Tibial nerve (tissue), 4 donors: ENCODE measurements around the gene CHCHD10. TPM values are rescaled to one million over a fixed set of nuclear protein-coding genes. Genes with fewer than 3 reads are reported as not detected.
A peak's percentile ranks its signal among the peaks of the same experiment; 100 is the strongest.

Experiments
- DNase-seq, 2 donors: peaks; one replicate each; pipeline ENCODE4 v3.0.0-alpha.2; 2019; ENCODE audit warnings: low spot score in 2 of 2
- H3K27ac ChIP-seq, 4 donors: fragments of 200-600 bp; sonication (generic) in 3 of 4; one replicate each; pipeline ENCODE4 v1.5.1; 2017 to 2019; ENCODE audit warnings: mild to moderate bottlenecking in 1 of 4
- H3K27me3 ChIP-seq, 2 donors: fragments of 200-600 bp; sonication (generic) in 1 of 2; one replicate each; pipeline versions ENCODE4 v1.5.1 to v1.6.0; 2017 to 2019
- H3K36me3 ChIP-seq, 3 donors: fragments of 200-600 bp; sonication (generic); one replicate each; pipeline ENCODE4 v1.5.1; 2018 to 2019
- H3K4me1 ChIP-seq, 4 donors: fragments of 200-600 bp; sonication (generic) in 3 of 4; one replicate each; pipeline ENCODE4 v1.5.1; 2017 to 2019
- H3K4me3 ChIP-seq, 4 donors: fragments of 200-600 bp; sonication (generic) in 3 of 4; one replicate each; pipeline ENCODE4 v1.5.1; 2017 to 2019; ENCODE audit warnings: mild to moderate bottlenecking in 1 of 4, moderate library complexity in 1 of 4
- H3K9me3 ChIP-seq, 4 donors: fragments of 200-600 bp; sonication (generic) in 3 of 4; one replicate each; pipeline ENCODE4 v1.5.1; 2017 to 2019
- CTCF ChIP-seq, 5 experiments: fragments of 200-600 bp in 3 of 5; fragments of 450-650 bp in 2 of 5; sonication (generic) in 3 of 5; IDR thresholded peaks; one replicate each; pipeline ENCODE4 v1.5.1; 2016 to 2019; ENCODE audit warnings: antibody characterized with exemption in 5 of 5, mild to moderate bottlenecking in 3 of 5, moderate library complexity in 2 of 5
- EP300 ChIP-seq, 2 donors: sonication (generic); formaldehyde crosslinking; IDR thresholded peaks; one replicate each; pipeline ENCODE4 v1.6.1; 2017; ENCODE audit warnings: antibody characterized with exemption in 2 of 2, mild to moderate bottlenecking in 1 of 2
- POLR2A ChIP-seq, 2 donors: fragments of 450-650 bp; IDR thresholded peaks; one replicate each; pipeline ENCODE4 v1.6.1; 2017; ENCODE audit warnings: antibody characterized with exemption in 2 of 2, mild to moderate bottlenecking in 2 of 2, moderate library complexity in 2 of 2
- WGBS, 2 donors: methylation state at CpG; one replicate each; pipeline ENCODE4 v1.1.5; 2018; 5-methylcytosine and 5-hydroxymethylcytosine counted together
- total RNA-seq, 4 donors: library from RNA; depleted of rRNA; stranded (reverse); fragments of >200 nt; gene quantifications; one replicate each; pipeline ENCODE4 v1.1.0, GENCODE V29; 2016

Gene CHCHD10
- total RNA-seq, 4 donors from 2014 or later = 3.7 to 14.0 (median 9.6) TPM; not detected in 1

- DNase-seq = no peak
- Histone ChIP-seq H3K4me1 (peaks cover 0 to 58% (median 24%) of the 10 kb centered on the region in 4 donors), H3K36me3 (peaks cover 0 to 8% (median 3%) of the 10 kb centered on the region in 3 donors), H3K27me3 (no peaks in the 10 kb centered on the region), H3K27ac (peak overlapping the region; percentile 95 to 100 (median 98)), H3K9me3 (no peaks in the 10 kb centered on the region), H3K4me3 (peak overlapping the region; percentile 62 to 88 (median 84))
- WGBS, 2 donors = 2 to 4% methylated on average over 5 of the region's 5 CpGs
- TF ChIP-seq POLR2A (IDR thresholded peaks at IDR 0.05) = no peak
- no peak for TF ChIP-seq EP300 (IDR thresholded peaks at IDR 0.05)
- TF ChIP-seq CTCF (IDR thresholded peaks at IDR 0.05) = no peak
These were observed 19.8 kb upstream of the CHCHD10 start for GRCh38 chr22:23787600-23787896.

- Histone ChIP-seq H3K9me3 (no peaks in the 10 kb centered on the region), H3K4me3 (peak within 1 kb of the TSS; percentile 62 to 88 (median 84)), H3K27me3 (no peaks in the 10 kb centered on the region), H3K36me3 (peaks cover 0 to 7% (median 3%) of the 10 kb centered on the region in 3 donors), H3K27ac (peak within 1 kb of the TSS; percentile 95 to 100 (median 98)), H3K4me1 (peaks cover 0 to 57% (median 24%) of the 10 kb centered on the region in 4 donors)
- DNase-seq = peak; percentile 81 to 88
- TF ChIP-seq EP300 (IDR thresholded peaks at IDR 0.05) = peak in 1 of 2 donors; percentile 61
- TF ChIP-seq POLR2A (IDR thresholded peaks at IDR 0.05) = peak; percentile 82 to 83
- peak in 1 of 5 experiments; percentile 45 for TF ChIP-seq CTCF (IDR thresholded peaks at IDR 0.05)
- WGBS, 2 donors = 0% methylated on average over 45 to 58 of the region's 97 CpGs
These were observed 19.2 kb upstream of the CHCHD10 start, which contains the start of gene SMARCB1 for GRCh38 chr22:23786752-23787599. Gene SMARCB1 (plus strand): TSS chr22:23786966. CDS start chr22:23787170, 204 bp downstream.

GRCh38 chr22:23786261-23786710, 18.5 kb upstream of the CHCHD10 start:
- Histone ChIP-seq H3K36me3 (peaks cover 0 to 5% (median 0%) of the 10 kb centered on the region in 3 donors), H3K4me3 (peak overlapping the region in 3 of 4 donors; percentile 62 to 88 (median 82)), H3K4me1 (peaks cover 0 to 57% (median 29%) of the 10 kb centered on the region in 4 donors), H3K27ac (peak overlapping the region; percentile 95 to 100 (median 98)), H3K27me3 (no peaks in the 10 kb centered on the region), H3K9me3 (no peaks in the 10 kb centered on the region)
- DNase-seq = no peak
- 43 to 50% methylated on average over 9 of the region's 9 CpGs for WGBS, 2 donors
- TF ChIP-seq CTCF (IDR thresholded peaks at IDR 0.05) (no peak), EP300 (IDR thresholded peaks at IDR 0.05) (no peak), POLR2A (IDR thresholded peaks at IDR 0.05) (no peak)

GRCh38 chr22:23784215-23784732, 16.5 kb upstream of the CHCHD10 start:
- Histone ChIP-seq H3K27ac (peak overlapping the region in 1 of 4 donors; percentile 15), H3K36me3 (peaks cover 0 to 5% (median 0%) of the 10 kb centered on the region in 3 donors), H3K27me3 (no peaks in the 10 kb centered on the region), H3K4me3 (no peak overlapping the region), H3K4me1 (peaks cover 0 to 44% (median 28%) of the 10 kb centered on the region in 4 donors), H3K9me3 (no peaks in the 10 kb centered on the region)
- no peak for TF ChIP-seq EP300 (IDR thresholded peaks at IDR 0.05)
- no peak for TF ChIP-seq CTCF (IDR thresholded peaks at IDR 0.05)
- no peak for TF ChIP-seq POLR2A (IDR thresholded peaks at IDR 0.05)
- WGBS, 2 donors = 76 to 79% methylated on average over 8 of the region's 8 CpGs
- no peak for DNase-seq
